IMR-90 (cell line): ENCODE results near the gene ADGRL3. TPM values are rescaled to one million over a fixed set of nuclear protein-coding genes. Genes with fewer than 3 reads are reported as not detected.

Experiments used
- ATAC-seq: fragments of 200-7000 bp; cut with Tn5 transposase; 2 replicates; pipeline ENCODE4 v1.9.1; 2020; ENCODE audit warnings: low read depth, mild to moderate bottlenecking, moderate library complexity
- BruUV-seq: library from RNA; stranded (reverse); fragments of 400-500 nt; replicated peaks from 2 replicates; lab custom pipeline; 2021; lab: Mats Ljungman, UMichigan
- CTCF ChIA-PET: fragments of 300-600 bp; formaldehyde crosslinking; extraction: SDS; loops from one replicate; lab custom pipeline; 2021; ENCODE audit warnings: antibody characterized with exemption; lab: Yijun Ruan, JAX
- POLR2A ChIA-PET: fragments of 300-600 bp; sonication (Branson Sonifier 250); formaldehyde crosslinking; loops from one replicate; lab custom pipeline; 2022; ENCODE audit warnings: antibody characterized with exemption; ENCODE audit not compliant: unreplicated experiment; lab: Charles Lee
- DNase-seq: peaks from one replicate; pipeline ENCODE4 v3.0.0; 2013
- H2AFZ ChIP-seq: replicated peaks from 2 replicates; pipeline ENCODE3; 2013; ENCODE audit warnings: low read length, mild to moderate bottlenecking; ENCODE audit not compliant: poor library complexity
- H2AK5ac ChIP-seq: 2 replicates; pipeline ENCODE4 v1.6.1; 2013; ENCODE audit warnings: low read depth, low read length, inconsistent platforms
- H2AK9ac ChIP-seq: replicated peaks from 2 replicates; pipeline ENCODE3; 2013; ENCODE audit warnings: mild to moderate bottlenecking, low read depth, low read length, moderate library complexity; ENCODE audit not compliant: poor library complexity
- H2BK120ac ChIP-seq: 2 replicates; pipeline ENCODE4 v1.6.1; 2013; ENCODE audit warnings: low read depth, low read length, inconsistent platforms
- H2BK15ac ChIP-seq: 3 replicates; pipeline ENCODE4 v1.6.1; 2013; ENCODE audit warnings: low read depth, low read length, inconsistent platforms
- H2BK20ac ChIP-seq: 2 replicates; pipeline ENCODE4 v1.6.1; 2013; ENCODE audit warnings: low read depth, mild to moderate bottlenecking, inconsistent platforms, low read length, moderate library complexity
- H2BK5ac ChIP-seq: 2 replicates; pipeline ENCODE4 v1.6.1; 2013; ENCODE audit warnings: mild to moderate bottlenecking, low read depth, low read length, inconsistent platforms; ENCODE audit not compliant: poor library complexity, severe bottlenecking
- H3K14ac ChIP-seq: replicated peaks from 2 replicates; pipeline ENCODE4 v1.6.1; 2013; ENCODE audit warnings: low read depth, low read length, inconsistent platforms
- H3K18ac ChIP-seq: 2 replicates; pipeline ENCODE4 v1.6.1; 2013; ENCODE audit warnings: low read depth, low read length, control low read depth
- H3K23ac ChIP-seq: 2 replicates; pipeline ENCODE4 v1.6.1; 2013; ENCODE audit warnings: low read depth, low read length, inconsistent platforms
- H3K27ac ChIP-seq: 2 replicates; pipeline ENCODE4 v1.5.1; 2013; ENCODE audit warnings: mild to moderate bottlenecking, control low read depth, low read length; ENCODE audit not compliant: insufficient read depth
- H3K27me3 ChIP-seq: 2 replicates; pipeline ENCODE4 v1.6.1; 2013; ENCODE audit warnings: low read length; ENCODE audit not compliant: control insufficient read depth, insufficient read depth
- H3K36me3 ChIP-seq: 2 replicates; pipeline ENCODE4 v1.6.1; 2013; ENCODE audit warnings: low read length, mixed read lengths; ENCODE audit not compliant: control insufficient read depth, insufficient read depth
- H3K4ac ChIP-seq: 2 replicates; pipeline ENCODE4 v1.6.1; 2013; ENCODE audit warnings: low read depth, low read length, inconsistent platforms
- H3K4me1 ChIP-seq: 2 replicates; pipeline ENCODE4 v1.6.1; 2013; ENCODE audit warnings: low read length, mixed read lengths; ENCODE audit not compliant: control insufficient read depth, insufficient read depth
- H3K4me2 ChIP-seq: 2 replicates; pipeline ENCODE4 v1.6.1; 2013; ENCODE audit warnings: low read depth, mild to moderate bottlenecking, control low read depth, low read length, moderate library complexity
- H3K4me3 ChIP-seq: 2 replicates; pipeline ENCODE4 v1.5.1; 2013; ENCODE audit warnings: low read depth, mild to moderate bottlenecking, control low read depth, low read length, moderate library complexity; ENCODE audit not compliant: insufficient read depth
- H3K56ac ChIP-seq: 2 replicates; pipeline ENCODE4 v1.6.1; 2013; ENCODE audit warnings: low read length, inconsistent platforms; ENCODE audit not compliant: insufficient read depth; ENCODE audit errors: extremely low read depth
- H3K79me1 ChIP-seq, 2 experiments: 2 replicates each; pipeline ENCODE4 v1.6.1; 2013; ENCODE audit warnings: low read length in 2 of 2, inconsistent platforms in 1 of 2, low read depth in 1 of 2
- H3K9ac ChIP-seq: 2 replicates; pipeline ENCODE4 v1.6.1; 2013; ENCODE audit warnings: low read depth, low read length, control low read depth
- H3K9me1 ChIP-seq: 2 replicates; pipeline ENCODE4 v1.6.1; 2013; ENCODE audit warnings: low read length, inconsistent platforms; ENCODE audit not compliant: insufficient read depth
- H3K9me3 ChIP-seq: 2 replicates; pipeline ENCODE4 v1.6.1; 2013; ENCODE audit warnings: low read length; ENCODE audit not compliant: control insufficient read depth, insufficient read depth
- H4K20me1 ChIP-seq: 2 replicates; pipeline ENCODE4 v1.6.1; 2013; ENCODE audit warnings: low read length, inconsistent platforms; ENCODE audit not compliant: insufficient read depth
- H4K5ac ChIP-seq: 2 replicates; pipeline ENCODE4 v1.6.1; 2013; ENCODE audit warnings: mild to moderate bottlenecking, low read depth, low read length, control low read depth
- H4K8ac ChIP-seq, 2 experiments: 2 replicates each; pipeline ENCODE4 v1.6.1; 2013; ENCODE audit warnings: low read depth in 2 of 2, low read length in 2 of 2, control low read depth in 1 of 2, inconsistent platforms in 1 of 2
- H4K91ac ChIP-seq: 2 replicates; pipeline ENCODE4 v1.6.1; 2013; ENCODE audit warnings: low read depth, low read length, inconsistent platforms; ENCODE audit not compliant: insufficient read depth
- BHLHE40 ChIP-seq: fragments of 150-350 bp; IDR thresholded peaks from 2 replicates; pipeline ENCODE4 v1.6.1; 2016; ENCODE audit warnings: mild to moderate bottlenecking, low read depth, low read length
- CEBPB ChIP-seq: IDR thresholded peaks from 2 replicates; pipeline ENCODE4 v1.6.1; 2012; ENCODE audit warnings: low read depth, low read length, improper control_type of control experiment
- CHD1 ChIP-seq: IDR thresholded peaks from 2 replicates; pipeline ENCODE4 v1.6.1; 2012; ENCODE audit warnings: low read depth, low read length, improper control_type of control experiment
- FOS ChIP-seq: fragments of 150-350 bp; IDR thresholded peaks from 2 replicates; pipeline ENCODE4 v1.6.1; 2016; ENCODE audit warnings: low read depth, low read length
- MAFK ChIP-seq: IDR thresholded peaks from 2 replicates; pipeline ENCODE4 v1.6.1; 2012; ENCODE audit warnings: low read depth, low read length, improper control_type of control experiment
- MAZ ChIP-seq: IDR thresholded peaks from 2 replicates; pipeline ENCODE4 v1.6.1; 2012; ENCODE audit warnings: low read depth, mild to moderate bottlenecking, low read length, improper control_type of control experiment, moderate library complexity, borderline replicate concordance
- MXI1 ChIP-seq: IDR thresholded peaks from 2 replicates; pipeline ENCODE4 v1.6.1; 2012; ENCODE audit warnings: low read depth, mild to moderate bottlenecking, low read length, moderate library complexity, borderline replicate concordance
- NFE2L2 ChIP-seq: fragments of 150-350 bp; IDR thresholded peaks from 2 replicates; pipeline ENCODE4 v1.6.1; 2016; ENCODE audit warnings: low read depth, mild to moderate bottlenecking, low read length
- POLR2A ChIP-seq: IDR thresholded peaks from 2 replicates; pipeline ENCODE4 v1.6.1; 2012; ENCODE audit warnings: mild to moderate bottlenecking, low read depth, low read length
- RAD21 ChIP-seq: IDR thresholded peaks from 2 replicates; pipeline ENCODE4 v1.6.1; 2012; ENCODE audit warnings: low read length, improper control_type of control experiment
- RCOR1 ChIP-seq: IDR thresholded peaks from 2 replicates; pipeline ENCODE4 v1.6.1; 2012; ENCODE audit warnings: mild to moderate bottlenecking, low read length, improper control_type of control experiment; ENCODE audit not compliant: insufficient replicate concordance
- RFX5 ChIP-seq: IDR thresholded peaks from 2 replicates; pipeline ENCODE4 v1.8.0; 2012; ENCODE audit warnings: low read depth, mild to moderate bottlenecking, low read length, moderate library complexity
- SMC3 ChIP-seq: fragments of 150-350 bp; IDR thresholded peaks from 2 replicates; pipeline ENCODE4 v1.6.1; 2016; ENCODE audit warnings: low read depth, mild to moderate bottlenecking, antibody characterized with exemption, low read length, moderate library complexity
- WGBS, 2 experiments: methylation state at CpG; one replicate each; pipeline versions ENCODE4 v1.1.5 to v1.1.7; 2013; ENCODE audit warnings: missing lambda C conversion rate in 2 of 2; ENCODE audit not compliant: insufficient read length in 1 of 2; ENCODE audit errors: extremely low coverage in 2 of 2; 5-methylcytosine and 5-hydroxymethylcytosine counted together
- dilution Hi-C: fragments of 300-500 bp; cut with HindIII; formaldehyde crosslinking; loops from one replicate; pipeline ENCODE4 v1.14.3; 2018; ENCODE audit warnings: low sequenced_read_pairs; ENCODE audit not compliant: unreplicated experiment
- in situ Hi-C: fragments of 300-500 bp; cut with MboI; formaldehyde crosslinking; loops from 3 replicates; pipeline ENCODE4 v1.14.3; 2019; ENCODE audit warnings: low sequenced_read_pairs, inconsistent platforms, mixed read lengths
- intact Hi-C: fragments of 100-400 bp; cut with micrococcal nuclease; formaldehyde crosslinking; loops from 2 replicates; pipeline ENCODE4 v1.10.0; 2022
- polyA plus RNA-seq, 3 experiments: library from polyadenylated mRNA; depleted of rRNA; stranded (reverse); fragments of >200 nt; gene quantifications; 2 replicates each; pipeline ENCODE4 v1.2.3, GENCODE V29; 2012; ENCODE audit warnings: low replicate concordance in 1 of 3
- total RNA-seq: library from RNA; depleted of rRNA; stranded (reverse); fragments of >200 nt; gene quantifications from 2 replicates; pipeline ENCODE4 v1.2.3, GENCODE V29; 2012
- TF ChIP-seq, protein P1 (sequence below): fragments of 150-350 bp; IDR thresholded peaks from 2 replicates; pipeline ENCODE4 v1.6.1; 2016; ENCODE audit warnings: low read depth, mild to moderate bottlenecking, low read length, moderate library complexity, borderline replicate concordance
- TF ChIP-seq, protein P2 (sequence below): fragments of 150-350 bp; IDR thresholded peaks from 2 replicates; pipeline ENCODE4 v1.6.1; 2017; ENCODE audit warnings: mild to moderate bottlenecking, antibody characterized with exemption, low read length, low read depth
- TF ChIP-seq, protein P3 (sequence below): conservative IDR thresholded peaks from 2 replicates; pipeline ENCODE4 v1.5.1; 2012; ENCODE audit warnings: mild to moderate bottlenecking, low read depth, low read length, improper control_type of control experiment

ADGRL3 gene
- total and polyA plus RNA-seq, 2 of the 4 experiments (the other 2 are of a cell fraction) = 0.46 to 2.5 TPM

DNA sequence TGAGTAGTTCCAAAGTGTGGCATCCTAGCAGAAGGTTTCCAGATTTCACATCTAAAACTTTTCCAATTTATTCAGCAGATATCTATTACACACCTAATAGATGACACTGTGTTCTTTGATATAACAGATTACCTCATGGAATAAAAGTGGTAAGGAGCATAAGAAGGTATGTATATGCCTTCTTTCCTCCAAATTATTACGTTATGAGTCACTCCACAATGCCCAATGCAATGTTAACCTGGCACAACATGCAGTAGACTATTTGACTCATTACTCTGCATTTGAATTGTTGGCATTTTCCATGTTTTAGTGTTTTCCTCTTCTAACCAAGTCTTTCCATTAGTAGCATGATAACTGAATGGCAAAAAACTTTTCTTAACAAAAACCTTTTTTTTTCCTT lies 383.6 kb downstream of the ADGRL3 start:
- H4K8ac ChIP-seq = no peak overlapping the region
- no peak overlapping the region for H4K5ac ChIP-seq
- H3K23ac ChIP-seq = no peak overlapping the region
- H3K9me3 ChIP-seq = no peaks in the 10 kb centered on the region
- H2BK120ac ChIP-seq = no peak overlapping the region
- TF ChIP-seq RAD21 (no peak), RFX5 (no peak), SMC3 (no peak), FOS (no peak), BHLHE40 (no peak), POLR2A (no peak), RCOR1 (no peak), CHD1 (no peak), CEBPB (no peak), MAZ (no peak), MXI1 (no peak), MAFK (no peak), NFE2L2 (no peak)
- TF ChIP-seq, protein P1, sequence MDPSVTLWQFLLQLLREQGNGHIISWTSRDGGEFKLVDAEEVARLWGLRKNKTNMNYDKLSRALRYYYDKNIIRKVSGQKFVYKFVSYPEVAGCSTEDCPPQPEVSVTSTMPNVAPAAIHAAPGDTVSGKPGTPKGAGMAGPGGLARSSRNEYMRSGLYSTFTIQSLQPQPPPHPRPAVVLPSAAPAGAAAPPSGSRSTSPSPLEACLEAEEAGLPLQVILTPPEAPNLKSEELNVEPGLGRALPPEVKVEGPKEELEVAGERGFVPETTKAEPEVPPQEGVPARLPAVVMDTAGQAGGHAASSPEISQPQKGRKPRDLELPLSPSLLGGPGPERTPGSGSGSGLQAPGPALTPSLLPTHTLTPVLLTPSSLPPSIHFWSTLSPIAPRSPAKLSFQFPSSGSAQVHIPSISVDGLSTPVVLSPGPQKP = no peak
- TF ChIP-seq, protein P2, sequence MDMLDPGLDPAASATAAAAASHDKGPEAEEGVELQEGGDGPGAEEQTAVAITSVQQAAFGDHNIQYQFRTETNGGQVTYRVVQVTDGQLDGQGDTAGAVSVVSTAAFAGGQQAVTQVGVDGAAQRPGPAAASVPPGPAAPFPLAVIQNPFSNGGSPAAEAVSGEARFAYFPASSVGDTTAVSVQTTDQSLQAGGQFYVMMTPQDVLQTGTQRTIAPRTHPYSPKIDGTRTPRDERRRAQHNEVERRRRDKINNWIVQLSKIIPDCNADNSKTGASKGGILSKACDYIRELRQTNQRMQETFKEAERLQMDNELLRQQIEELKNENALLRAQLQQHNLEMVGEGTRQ = no peak
- TF ChIP-seq, protein P3, sequence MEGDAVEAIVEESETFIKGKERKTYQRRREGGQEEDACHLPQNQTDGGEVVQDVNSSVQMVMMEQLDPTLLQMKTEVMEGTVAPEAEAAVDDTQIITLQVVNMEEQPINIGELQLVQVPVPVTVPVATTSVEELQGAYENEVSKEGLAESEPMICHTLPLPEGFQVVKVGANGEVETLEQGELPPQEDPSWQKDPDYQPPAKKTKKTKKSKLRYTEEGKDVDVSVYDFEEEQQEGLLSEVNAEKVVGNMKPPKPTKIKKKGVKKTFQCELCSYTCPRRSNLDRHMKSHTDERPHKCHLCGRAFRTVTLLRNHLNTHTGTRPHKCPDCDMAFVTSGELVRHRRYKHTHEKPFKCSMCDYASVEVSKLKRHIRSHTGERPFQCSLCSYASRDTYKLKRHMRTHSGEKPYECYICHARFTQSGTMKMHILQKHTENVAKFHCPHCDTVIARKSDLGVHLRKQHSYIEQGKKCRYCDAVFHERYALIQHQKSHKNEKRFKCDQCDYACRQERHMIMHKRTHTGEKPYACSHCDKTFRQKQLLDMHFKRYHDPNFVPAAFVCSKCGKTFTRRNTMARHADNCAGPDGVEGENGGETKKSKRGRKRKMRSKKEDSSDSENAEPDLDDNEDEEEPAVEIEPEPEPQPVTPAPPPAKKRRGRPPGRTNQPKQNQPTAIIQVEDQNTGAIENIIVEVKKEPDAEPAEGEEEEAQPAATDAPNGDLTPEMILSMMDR = no peak
- H3K4me1 ChIP-seq = no peaks in the 10 kb centered on the region
- no peak; the same call in 1 of the 2 replicates for ATAC-seq
- no peaks in the 10 kb centered on the region for H3K27me3 ChIP-seq
- no peak overlapping the region for H2AK9ac ChIP-seq
- H3K56ac ChIP-seq = no peak overlapping the region
- no peak overlapping the region for H3K14ac ChIP-seq
- no peak overlapping the region for H3K18ac ChIP-seq
- BruUV-seq = no TSS peak
- H3K4me3 ChIP-seq = no peak overlapping the region
- WGBS, 2 experiments = no CpG with 5 or more reads among the region's 1 CpG
- no peak overlapping the region for H3K27ac ChIP-seq
- H3K36me3 ChIP-seq = no peaks in the 10 kb centered on the region
- no peaks in the 10 kb centered on the region for H3K79me1 ChIP-seq
- H2BK5ac ChIP-seq = no peak overlapping the region
- dilution Hi-C loops = no loop called here
- DNase-seq = peak; percentile 3
- intact Hi-C loops = no loop called here
- H2BK15ac ChIP-seq = no peak overlapping the region
- H4K20me1 ChIP-seq = no peaks in the 10 kb centered on the region
- no peak overlapping the region for H2BK20ac ChIP-seq
- no peak overlapping the region for H2AFZ ChIP-seq
- H3K4me2 ChIP-seq = no peak overlapping the region
- no peak overlapping the region for H3K9ac ChIP-seq
- ChIA-PET CTCF (no interaction called here), POLR2A (no interaction called here)
- H3K9me1 ChIP-seq = no peaks in the 10 kb centered on the region
- H3K4ac ChIP-seq = no peak overlapping the region
- in situ Hi-C loops = no loop called here
- no peak overlapping the region for H4K91ac ChIP-seq
- H2AK5ac ChIP-seq = no peak overlapping the region
